Left ventricle myocardium inferior (tissue), 1 donor: Measurements from ENCODE around the gene BMPER. TPM values are rescaled to one million over a fixed set of nuclear protein-coding genes. Genes with fewer than 3 reads are reported as not detected.

Source experiments
- DNase-seq: peaks from one replicate; pipeline ENCODE4 v3.0.0-alpha.2; 2020
- H3K27ac ChIP-seq: fragments of 200-600 bp; replicated peaks from 2 replicates; pipeline ENCODE4 v1.8.0; 2021
- H3K27me3 ChIP-seq: fragments of 200-600 bp; 2 replicates; pipeline ENCODE4 v1.8.0; 2021; ENCODE audit warnings: low read depth
- H3K36me3 ChIP-seq: fragments of 200-600 bp; 2 replicates; pipeline ENCODE4 v1.8.0; 2021
- H3K4me1 ChIP-seq: fragments of 200-600 bp; 2 replicates; pipeline ENCODE4 v1.8.0; 2021
- H3K4me3 ChIP-seq: fragments of 200-600 bp; 2 replicates; pipeline ENCODE4 v1.8.0; 2021; ENCODE audit warnings: mild to moderate bottlenecking, moderate library complexity
- H3K9me3 ChIP-seq: fragments of 200-600 bp; replicated peaks from 2 replicates; pipeline ENCODE4 v1.8.0; 2021
- CTCF ChIP-seq: fragments of 200-600 bp; IDR thresholded peaks from 2 replicates; pipeline ENCODE4 v1.8.0; 2021; ENCODE audit warnings: antibody characterized with exemption, mild to moderate bottlenecking, borderline replicate concordance
- intact Hi-C: fragments of 100-400 bp; cut with micrococcal nuclease; formaldehyde crosslinking; loops from one replicate; pipeline ENCODE4 v1.11.0; 2022
- total RNA-seq: library from RNA; stranded (reverse); fragmentation: NEBNext Ultra II Directional; extraction: Animal tissue kit (Norgen Biotek cat#: 25700); gene quantifications from one replicate; pipeline ENCODE4 v1.2.1, GENCODE V29; 2021
- donor health status: DM: no; HTN: yes; CAD: no; lungs with severe emphysema.

The BMPER gene
- total RNA-seq, 1 donor from 2014 or later, result 2.9 TPM

- no peaks in the 10 kb centered on the region for H3K36me3 ChIP-seq
- no peaks in the 10 kb centered on the region for H3K9me3 ChIP-seq
- intact Hi-C loops, result no loop called here
- H3K27me3 ChIP-seq, result peaks cover 13% of the 10 kb centered on the region
- H3K27ac ChIP-seq, result peak overlapping the region; percentile 0
- DNase-seq, result no peak
- no peak for TF ChIP-seq CTCF
- H3K4me1 ChIP-seq, result peaks cover 11% of the 10 kb centered on the region
- H3K4me3 ChIP-seq, result no peak overlapping the region
Observed at GRCh38 chr7:33876596-33877274, 28.6 kb upstream of the BMPER start.

- Histone ChIP-seq H3K4me1 (peaks cover 12% of the 10 kb centered on the region), H3K27me3 (peaks cover 13% of the 10 kb centered on the region), H3K27ac (no peak overlapping the region), H3K36me3 (no peaks in the 10 kb centered on the region), H3K4me3 (no peak overlapping the region), H3K9me3 (no peaks in the 10 kb centered on the region)
- intact Hi-C loops, result loop anchor here (10.0 kb wide), 1 partner anchor 116 kb away; no protein-coding TSS in a partner anchor
- no peak for TF ChIP-seq CTCF
- DNase-seq, result no peak
Observed at GRCh38 chr7:33880787-33881186, 24.6 kb upstream of the BMPER start.

GRCh38 chr7:33881316-33881715, 24.0 kb upstream of the BMPER start:
- no peaks in the 10 kb centered on the region for H3K36me3 ChIP-seq
- DNase-seq, result no peak
- H3K4me3 ChIP-seq, result no peak overlapping the region
- peaks cover 17% of the 10 kb centered on the region for H3K27me3 ChIP-seq
- intact Hi-C loops, result loop anchor here (10.0 kb wide), 1 partner anchor 117 kb away; no protein-coding TSS in a partner anchor
- TF ChIP-seq CTCF, result no peak
- no peaks in the 10 kb centered on the region for H3K9me3 ChIP-seq
- peaks cover 7% of the 10 kb centered on the region for H3K4me1 ChIP-seq
- no peak overlapping the region for H3K27ac ChIP-seq

GRCh38 chr7:33882040-33882837, 23.1 kb upstream of the BMPER start:
- intact Hi-C loops, result loop anchor here (10.0 kb wide), 1 partner anchor 117 kb away; no protein-coding TSS in a partner anchor

More at GRCh38 chr7:33882040-33882837, 23.1 kb upstream of the BMPER start:
- Histone ChIP-seq H3K36me3 (no peaks in the 10 kb centered on the region), H3K4me3 (no peak overlapping the region), H3K27me3 (peaks cover 18% of the 10 kb centered on the region), H3K9me3 (no peaks in the 10 kb centered on the region), H3K4me1 (peaks cover 7% of the 10 kb centered on the region), H3K27ac (peak overlapping the region; percentile 58)
- DNase-seq, result peak; percentile 30
- TF ChIP-seq CTCF, result no peak
